ENCODE measurements around the gene HGD. TPM values are rescaled to one million over a fixed set of nuclear protein-coding genes. Genes with fewer than 3 reads are reported as not detected.

Gene HGD
- polyA plus RNA-seq, 1 donor (not counting 4 experiments of a cell fraction or from before 2014, with no cell fraction given) = not detected

DNA sequence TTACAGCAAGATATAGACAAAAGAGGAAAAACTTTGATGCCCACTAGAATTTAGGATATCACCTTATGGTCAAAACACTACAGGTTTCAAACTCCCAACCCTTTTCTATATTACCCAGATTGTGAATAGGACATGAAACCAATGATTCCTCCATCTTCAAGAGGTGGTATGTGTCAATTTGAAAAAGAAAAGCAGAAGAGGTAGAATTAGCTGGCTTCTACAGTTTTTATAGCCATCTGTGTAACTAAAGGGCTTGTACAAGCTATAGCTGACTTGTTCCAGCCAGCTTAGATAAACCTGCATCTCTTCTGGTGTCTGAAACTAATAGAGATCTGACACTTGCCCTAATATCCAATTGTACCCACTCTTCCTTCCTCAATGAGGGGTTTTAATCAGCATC, 24.9 kb upstream of the HGD start:
- TF ChIP-seq, protein P1, sequence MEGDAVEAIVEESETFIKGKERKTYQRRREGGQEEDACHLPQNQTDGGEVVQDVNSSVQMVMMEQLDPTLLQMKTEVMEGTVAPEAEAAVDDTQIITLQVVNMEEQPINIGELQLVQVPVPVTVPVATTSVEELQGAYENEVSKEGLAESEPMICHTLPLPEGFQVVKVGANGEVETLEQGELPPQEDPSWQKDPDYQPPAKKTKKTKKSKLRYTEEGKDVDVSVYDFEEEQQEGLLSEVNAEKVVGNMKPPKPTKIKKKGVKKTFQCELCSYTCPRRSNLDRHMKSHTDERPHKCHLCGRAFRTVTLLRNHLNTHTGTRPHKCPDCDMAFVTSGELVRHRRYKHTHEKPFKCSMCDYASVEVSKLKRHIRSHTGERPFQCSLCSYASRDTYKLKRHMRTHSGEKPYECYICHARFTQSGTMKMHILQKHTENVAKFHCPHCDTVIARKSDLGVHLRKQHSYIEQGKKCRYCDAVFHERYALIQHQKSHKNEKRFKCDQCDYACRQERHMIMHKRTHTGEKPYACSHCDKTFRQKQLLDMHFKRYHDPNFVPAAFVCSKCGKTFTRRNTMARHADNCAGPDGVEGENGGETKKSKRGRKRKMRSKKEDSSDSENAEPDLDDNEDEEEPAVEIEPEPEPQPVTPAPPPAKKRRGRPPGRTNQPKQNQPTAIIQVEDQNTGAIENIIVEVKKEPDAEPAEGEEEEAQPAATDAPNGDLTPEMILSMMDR (optimal IDR thresholded peaks at IDR 0.05 in 1 of 3, IDR thresholded peaks at IDR 0.05 in 1 of 3, conservative IDR thresholded peaks at IDR 0.05 in 1 of 3; ENCODE audit: extremely low read depth in 1 of 3, insufficient read depth in 2 of 3, low read length in 3 of 3) = no peak
- no peak for TF ChIP-seq EZH2 (IDR thresholded peaks at IDR 0.05; ENCODE audit: low read length)
- no peak for FAIRE-seq
- Histone ChIP-seq H3K27me3 (ENCODE audit: control insufficient read depth, extremely low read depth, insufficient read depth, low read length) (no peaks in the 10 kb centered on the region), H3K27ac (ENCODE audit: control insufficient read depth, insufficient read depth, low read length) (no peak overlapping the region), H3K4me1 (ENCODE audit: control insufficient read depth, extremely low read depth, insufficient read depth, low read length) (no peaks in the 10 kb centered on the region), H3K79me2 (ENCODE audit: control insufficient read depth, insufficient read depth, low read length) (no peaks in the 10 kb centered on the region), H3K9me3 (ENCODE audit: control insufficient read depth, low read depth, low read length) (no peaks in the 10 kb centered on the region), H3K9ac (ENCODE audit: control insufficient read depth, extremely low read depth, insufficient read depth, low read length) (no peak overlapping the region), H3K4me3 (ENCODE audit: control insufficient read depth in 2 of 3, extremely low read depth in 1 of 3, insufficient read depth in 2 of 3, low read depth in 1 of 3, low read length in 3 of 3) (no peak overlapping the region), H3K9me1 (ENCODE audit: control insufficient read depth, extremely low read depth, insufficient read depth, low read length) (no peaks in the 10 kb centered on the region), H4K20me1 (ENCODE audit: control insufficient read depth, extremely low read depth, insufficient read depth, low read length) (no peaks in the 10 kb centered on the region), H2AFZ (ENCODE audit: control insufficient read depth, low read length) (no peak overlapping the region), H3K36me3 (ENCODE audit: control insufficient read depth in 2 of 2, extremely low read depth in 1 of 2, insufficient read depth in 2 of 2, low read length in 2 of 2) (peaks cover 0 to 6% of the 10 kb centered on the region in 2 experiments), H3K4me2 (ENCODE audit: control insufficient read depth, extremely low read depth, insufficient read depth, low read depth, low read length) (no peak overlapping the region)
- dilution Hi-C loops (cut with MboI; ENCODE audit: extremely low pct_ligation_motif_present, low sequenced_read_pairs) = no loop called here
- no peak for DNase-seq (ENCODE audit: low read depth, low spot score)

DNA sequence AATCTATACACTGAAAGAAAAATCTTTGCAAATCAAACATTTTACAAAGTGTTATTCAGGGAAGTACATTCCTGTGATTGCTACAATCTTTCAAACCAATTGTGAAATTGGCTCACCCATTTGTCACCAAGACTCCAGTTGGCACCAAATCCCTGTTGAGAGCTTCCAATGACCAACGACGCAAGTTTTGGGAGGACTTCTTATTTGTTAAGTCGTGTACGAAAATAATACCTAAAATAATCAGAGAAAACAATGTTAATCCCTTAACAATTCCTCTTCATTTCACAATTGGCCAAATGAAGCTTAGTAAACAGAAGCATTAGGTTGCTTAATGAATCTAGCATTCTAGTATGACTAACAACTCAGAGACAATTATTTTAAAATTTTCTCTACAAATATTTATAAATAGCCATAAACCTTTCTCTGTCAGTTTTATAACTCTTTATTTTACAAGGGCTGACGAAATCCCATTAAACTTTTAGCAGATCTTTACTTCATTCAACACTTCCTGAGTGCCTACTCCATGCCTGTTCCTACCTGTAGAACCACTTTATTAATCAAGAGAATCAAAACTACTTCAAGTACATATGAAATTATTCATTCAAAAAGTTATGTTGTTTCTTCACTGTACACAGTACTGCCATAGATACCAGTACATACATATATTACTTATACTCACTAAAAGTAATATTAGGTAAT, 24.0 kb upstream of the HGD start:
- Histone ChIP-seq H3K36me3 (ENCODE audit: control insufficient read depth in 2 of 2, extremely low read depth in 1 of 2, insufficient read depth in 2 of 2, low read length in 2 of 2) (peaks cover 0 to 6% of the 10 kb centered on the region in 2 experiments), H3K9me1 (ENCODE audit: control insufficient read depth, extremely low read depth, insufficient read depth, low read length) (no peaks in the 10 kb centered on the region), H3K9me3 (ENCODE audit: control insufficient read depth, low read depth, low read length) (no peaks in the 10 kb centered on the region), H3K27me3 (ENCODE audit: control insufficient read depth, extremely low read depth, insufficient read depth, low read length) (no peaks in the 10 kb centered on the region), H2AFZ (ENCODE audit: control insufficient read depth, low read length) (no peak overlapping the region), H3K27ac (ENCODE audit: control insufficient read depth, insufficient read depth, low read length) (no peak overlapping the region), H3K79me2 (ENCODE audit: control insufficient read depth, insufficient read depth, low read length) (no peaks in the 10 kb centered on the region), H4K20me1 (ENCODE audit: control insufficient read depth, extremely low read depth, insufficient read depth, low read length) (no peaks in the 10 kb centered on the region), H3K4me1 (ENCODE audit: control insufficient read depth, extremely low read depth, insufficient read depth, low read length) (no peaks in the 10 kb centered on the region), H3K9ac (ENCODE audit: control insufficient read depth, extremely low read depth, insufficient read depth, low read length) (no peak overlapping the region), H3K4me2 (ENCODE audit: control insufficient read depth, extremely low read depth, insufficient read depth, low read depth, low read length) (no peak overlapping the region), H3K4me3 (ENCODE audit: control insufficient read depth in 2 of 3, extremely low read depth in 1 of 3, insufficient read depth in 2 of 3, low read depth in 1 of 3, low read length in 3 of 3) (no peak overlapping the region)
- dilution Hi-C loops (cut with MboI; ENCODE audit: extremely low pct_ligation_motif_present, low sequenced_read_pairs) = no loop called here
- TF ChIP-seq, protein P1 (optimal IDR thresholded peaks at IDR 0.05 in 1 of 3, IDR thresholded peaks at IDR 0.05 in 1 of 3, conservative IDR thresholded peaks at IDR 0.05 in 1 of 3; ENCODE audit: extremely low read depth in 1 of 3, insufficient read depth in 2 of 3, low read length in 3 of 3) = no peak
- TF ChIP-seq EZH2 (IDR thresholded peaks at IDR 0.05; ENCODE audit: low read length) = no peak
- DNase-seq (ENCODE audit: low read depth, low spot score) = no peak
- FAIRE-seq = no peak
